CD4-positive, alpha-beta T cell treated with Interleukin-15 for 4 hours (primary cell): ENCODE results near the gene MRPL58.
A peak's percentile ranks its signal among the peaks of the same experiment; 100 is the strongest.
"Not testable (repeated sequence)": the region's sequence is repeated elsewhere in the genome, so short reads cannot be mapped to it uniquely, and the experiment has no call there.

Experiments
- DNase-seq: peaks from one replicate; pipeline ENCODE4 v3.0.0-alpha.2; 2020; ENCODE audit warnings: low spot score

Gene MRPL58

GRCh38 chr17:75013092-75013559 lies 656 bp downstream of the MRPL58 start:
- no peak for DNase-seq

GRCh38 chr17:75019146-75019545 lies 6.7 kb downstream of the MRPL58 start:
- no peak for DNase-seq

GRCh38 chr17:75019710-75020109 lies 7.2 kb downstream of the MRPL58 start:
- DNase-seq = no peak

- no peak for DNase-seq
Measured at GRCh38 chr17:75020331-75021110, 8.1 kb downstream of the MRPL58 start.

GRCh38 chr17:75024686-75025397 lies 12.4 kb downstream of the MRPL58 start:
- peak; percentile 25 for DNase-seq

GRCh38 chr17:75025398-75025734 lies 12.9 kb downstream of the MRPL58 start:
- DNase-seq = not testable (repeated sequence)

- DNase-seq = not testable (repeated sequence)
Measured at GRCh38 chr17:75026650-75027049, 14.2 kb downstream of the MRPL58 start.

GRCh38 chr17:75030161-75030560 lies 17.7 kb downstream of the MRPL58 start:
- no peak for DNase-seq

GRCh38 chr17:75031972-75032719 lies 19.7 kb downstream of the MRPL58 start:
- DNase-seq = peak; percentile 56

GRCh38 chr17:75032720-75033280 lies 20.3 kb downstream of the MRPL58 start:
- DNase-seq = no peak

- DNase-seq = peak; percentile 85
Measured at GRCh38 chr17:75033346-75034235, 21.1 kb downstream of the MRPL58 start.

GRCh38 chr17:75034236-75034908 lies 21.9 kb downstream of the MRPL58 start:
- peak; percentile 83 for DNase-seq

- peak; percentile 94 for DNase-seq
Measured at GRCh38 chr17:75036643-75037268, 24.3 kb downstream of the MRPL58 start.

GRCh38 chr17:75039238-75039637 lies 26.8 kb downstream of the MRPL58 start:
- no peak for DNase-seq

GRCh38 chr17:75041656-75042280 lies 29.3 kb downstream of the MRPL58 start:
- DNase-seq = no peak

- not testable (repeated sequence) for DNase-seq
Measured at GRCh38 chr17:75043789-75044188, 31.3 kb downstream of the MRPL58 start.

- DNase-seq = no peak
Measured at GRCh38 chr17:75044716-75045115, 32.2 kb downstream of the MRPL58 start.

- DNase-seq = not testable (repeated sequence)
Measured at GRCh38 chr17:75045946-75046406, 33.5 kb downstream of the MRPL58 start.
